Hepatocyte (in vitro differentiated cells): ENCODE data around the gene ZP2. TPM values are rescaled to one million over a fixed set of nuclear protein-coding genes. Genes with fewer than 3 reads are reported as not detected.

Experiments used
- DNase-seq: peaks from one replicate; pipeline ENCODE4 v3.0.0-alpha.2; 2016; ENCODE audit warnings: low spot score
- H2AFZ ChIP-seq: fragments of 200-600 bp; sonication (generic); 2 replicates; pipeline ENCODE4 v1.6.0; 2016; ENCODE audit warnings: antibody characterized with exemption, mild to moderate bottlenecking
- H3K27ac ChIP-seq: fragments of 200-600 bp; sonication (generic); 2 replicates; pipeline ENCODE4 v1.5.1; 2016; ENCODE audit warnings: mild to moderate bottlenecking
- H3K27me3 ChIP-seq: fragments of 200-600 bp; sonication (generic); 2 replicates; pipeline ENCODE4 v1.6.1; 2016
- H3K36me3 ChIP-seq: fragments of 200-600 bp; sonication (generic); replicated peaks from 2 replicates; pipeline ENCODE4 v1.5.1; 2016; ENCODE audit warnings: low read depth; ENCODE audit not compliant: insufficient read depth
- H3K4me1 ChIP-seq: fragments of 200-600 bp; sonication (generic); 2 replicates; pipeline ENCODE4 v1.5.1; 2016; ENCODE audit warnings: mild to moderate bottlenecking, moderate library complexity; ENCODE audit not compliant: insufficient read depth
- H3K4me2 ChIP-seq: fragments of 200-600 bp; sonication (generic); 2 replicates; pipeline ENCODE4 v1.6.0; 2016
- H3K4me3 ChIP-seq: fragments of 200-600 bp; sonication (generic); 2 replicates; pipeline ENCODE4 v1.5.1; 2016; ENCODE audit warnings: mild to moderate bottlenecking
- H3K79me2 ChIP-seq: fragments of 200-600 bp; sonication (generic); 2 replicates; pipeline ENCODE4 v1.6.0; 2017; ENCODE audit warnings: mild to moderate bottlenecking
- H3K9me2 ChIP-seq: fragments of 200-600 bp; sonication (generic); replicated peaks from 2 replicates; pipeline ENCODE4 v1.6.0; 2017; ENCODE audit warnings: mild to moderate bottlenecking; ENCODE audit not compliant: insufficient read depth
- H3K9me3 ChIP-seq: fragments of 200-600 bp; sonication (generic); 2 replicates; pipeline ENCODE4 v1.5.1; 2016; ENCODE audit warnings: low read depth, mild to moderate bottlenecking
- H4K20me1 ChIP-seq: fragments of 200-600 bp; sonication (generic); 2 replicates; pipeline ENCODE4 v1.6.0; 2016; ENCODE audit warnings: mild to moderate bottlenecking; ENCODE audit not compliant: insufficient read depth, poor library complexity, severe bottlenecking
- EZH2 ChIP-seq: fragments of 200-600 bp; sonication (generic); IDR thresholded peaks from 2 replicates; pipeline ENCODE4 v1.6.1; 2016; ENCODE audit warnings: antibody characterized with exemption, mild to moderate bottlenecking, borderline replicate concordance
- EZH2phosphoT487 ChIP-seq: fragments of 200-600 bp; sonication (generic); IDR thresholded peaks from one replicate; pipeline ENCODE4 v1.6.1; 2018; ENCODE audit warnings: antibody characterized with exemption, mild to moderate bottlenecking, low read depth, moderate library complexity; ENCODE audit not compliant: unreplicated experiment, severe bottlenecking
- WGBS: methylation state at CpG from one replicate; pipeline ENCODE4 v1.1.6; 2016; ENCODE audit warnings: low lambda C conversion rate; ENCODE audit errors: missing lambda C conversion rate; 5-methylcytosine and 5-hydroxymethylcytosine counted together
- polyA plus RNA-seq: library from polyadenylated mRNA; unstranded; fragments of >200 nt; fragmentation: Nextera tagmentation; extraction: Ambion mirVana; gene quantifications from 2 replicates; pipeline ENCODE4 v1.2.1, GENCODE V29; 2016
- total RNA-seq: library from RNA; depleted of rRNA; stranded (reverse); fragments of >200 nt; gene quantifications from 2 replicates; pipeline ENCODE4 v1.2.3, GENCODE V29; 2014
- TF ChIP-seq, protein P1 (sequence below): fragments of 200-600 bp; sonication (generic); IDR thresholded peaks from 2 replicates; pipeline ENCODE4 v1.5.1; 2016; ENCODE audit warnings: antibody characterized with exemption, mild to moderate bottlenecking; ENCODE audit not compliant: poor library complexity

ZP2 gene
- total and polyA plus RNA-seq, 2 experiments from 2014 or later: 0.20 TPM; not detected in 1

DNA sequence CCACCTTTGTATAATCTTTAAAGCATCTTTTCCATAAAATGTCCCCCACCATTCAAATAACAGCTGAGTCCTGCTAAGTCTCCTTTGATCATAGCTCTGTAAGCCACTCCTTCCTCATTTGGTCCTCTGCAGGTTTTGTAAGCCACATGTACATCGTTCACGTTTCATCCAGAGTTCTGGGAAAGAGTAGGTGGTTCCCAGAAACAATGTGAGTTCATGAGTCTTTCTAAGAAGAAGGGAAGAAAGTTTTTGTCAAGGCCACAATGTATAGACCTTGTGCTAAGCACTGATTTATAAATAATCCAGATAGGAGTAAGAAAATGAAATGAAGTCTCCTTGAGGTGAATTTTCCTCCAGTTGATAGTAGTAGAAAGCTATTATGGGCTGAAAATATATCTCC, 13.4 kb upstream of the ZP2 start:
- Histone ChIP-seq H3K36me3 (no peaks in the 10 kb centered on the region), H3K9me2 (no peaks in the 10 kb centered on the region), H2AFZ (no peak overlapping the region), H3K27ac (no peak overlapping the region), H3K4me2 (no peak overlapping the region), H4K20me1 (no peaks in the 10 kb centered on the region), H3K9me3 (no peaks in the 10 kb centered on the region), H3K79me2 (no peaks in the 10 kb centered on the region), H3K4me3 (no peak overlapping the region), H3K27me3 (no peaks in the 10 kb centered on the region), H3K4me1 (peaks cover 14% of the 10 kb centered on the region)
- WGBS: 83% methylated on average over 2 of the region's 2 CpGs
- TF ChIP-seq, protein P1, sequence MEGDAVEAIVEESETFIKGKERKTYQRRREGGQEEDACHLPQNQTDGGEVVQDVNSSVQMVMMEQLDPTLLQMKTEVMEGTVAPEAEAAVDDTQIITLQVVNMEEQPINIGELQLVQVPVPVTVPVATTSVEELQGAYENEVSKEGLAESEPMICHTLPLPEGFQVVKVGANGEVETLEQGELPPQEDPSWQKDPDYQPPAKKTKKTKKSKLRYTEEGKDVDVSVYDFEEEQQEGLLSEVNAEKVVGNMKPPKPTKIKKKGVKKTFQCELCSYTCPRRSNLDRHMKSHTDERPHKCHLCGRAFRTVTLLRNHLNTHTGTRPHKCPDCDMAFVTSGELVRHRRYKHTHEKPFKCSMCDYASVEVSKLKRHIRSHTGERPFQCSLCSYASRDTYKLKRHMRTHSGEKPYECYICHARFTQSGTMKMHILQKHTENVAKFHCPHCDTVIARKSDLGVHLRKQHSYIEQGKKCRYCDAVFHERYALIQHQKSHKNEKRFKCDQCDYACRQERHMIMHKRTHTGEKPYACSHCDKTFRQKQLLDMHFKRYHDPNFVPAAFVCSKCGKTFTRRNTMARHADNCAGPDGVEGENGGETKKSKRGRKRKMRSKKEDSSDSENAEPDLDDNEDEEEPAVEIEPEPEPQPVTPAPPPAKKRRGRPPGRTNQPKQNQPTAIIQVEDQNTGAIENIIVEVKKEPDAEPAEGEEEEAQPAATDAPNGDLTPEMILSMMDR: no peak
- TF ChIP-seq EZH2phosphoT487: no peak
- TF ChIP-seq EZH2: no peak
- DNase-seq: no peak

DNA sequence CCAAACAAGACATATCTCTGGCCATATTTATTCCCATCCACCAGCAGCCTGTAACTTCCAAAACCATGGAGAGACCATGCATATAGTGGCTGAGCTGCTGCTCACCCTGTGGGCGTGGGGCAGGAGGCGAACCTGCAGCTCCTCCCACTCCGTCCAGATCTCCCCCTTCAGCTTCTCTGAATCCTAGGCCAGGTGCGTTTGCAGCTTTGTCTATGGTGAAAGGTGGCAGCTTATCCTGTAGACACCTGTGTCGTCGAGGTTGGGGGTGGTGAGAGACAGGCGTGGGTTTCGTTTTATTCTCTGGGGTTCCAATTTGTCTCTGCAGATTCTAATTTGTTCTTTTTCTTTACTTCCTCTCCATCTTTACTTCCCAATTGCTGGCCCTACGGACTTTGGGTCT, 12.4 kb upstream of the ZP2 start:
- Histone ChIP-seq H3K4me1 (peaks cover 14% of the 10 kb centered on the region), H2AFZ (no peak overlapping the region), H3K27ac (peak overlapping the region; percentile 89), H3K36me3 (no peaks in the 10 kb centered on the region), H3K9me2 (no peaks in the 10 kb centered on the region), H3K4me3 (no peak overlapping the region), H3K9me3 (no peaks in the 10 kb centered on the region), H4K20me1 (no peaks in the 10 kb centered on the region), H3K4me2 (no peak overlapping the region), H3K27me3 (no peaks in the 10 kb centered on the region), H3K79me2 (no peaks in the 10 kb centered on the region)
- TF ChIP-seq EZH2phosphoT487 (no peak), EZH2 (no peak)
- TF ChIP-seq, protein P1: no peak
- 66% methylated on average over 9 of the region's 9 CpGs for WGBS
- DNase-seq: no peak

DNA sequence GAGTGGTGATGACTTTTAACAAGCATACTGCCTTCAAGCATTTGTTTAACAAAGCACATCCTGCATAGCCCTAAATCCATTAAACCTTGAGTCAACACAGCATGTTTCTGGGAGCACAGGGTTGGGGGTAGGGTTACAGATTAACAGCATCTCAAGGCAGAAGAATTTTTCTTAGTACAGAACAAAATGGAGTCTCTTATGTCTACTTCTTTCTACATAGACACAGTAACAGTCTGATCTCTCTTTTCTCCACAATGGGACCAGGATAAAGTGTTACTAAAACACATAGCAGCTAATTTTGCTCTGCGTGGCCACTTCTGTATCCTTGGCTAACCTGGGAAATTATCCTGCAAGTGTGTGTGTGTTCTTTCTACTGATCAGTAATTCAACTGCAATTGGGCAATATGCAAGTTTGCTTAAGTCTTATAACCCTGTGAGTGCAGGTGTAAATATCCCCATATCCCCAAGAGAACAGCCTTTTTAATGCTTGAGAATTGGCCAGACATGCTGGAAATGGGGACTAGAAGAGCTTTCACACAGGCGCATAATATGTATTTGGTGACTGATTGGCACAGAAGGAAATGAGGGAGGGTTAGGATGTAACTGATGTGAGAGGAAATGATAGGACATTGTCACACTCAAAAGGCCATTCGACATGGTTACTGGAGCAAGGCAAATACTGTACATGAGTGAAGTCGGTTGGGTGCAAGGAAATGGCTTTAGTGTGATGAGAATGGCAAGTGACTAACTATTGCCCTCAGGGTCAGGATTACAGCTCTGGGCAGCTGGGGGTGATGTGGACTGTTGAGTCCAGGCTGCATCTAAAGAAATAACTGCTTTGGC, 11.3 kb upstream of the ZP2 start:
- Histone ChIP-seq H3K4me1 (peaks cover 14% of the 10 kb centered on the region), H3K27ac (peak overlapping the region; percentile 89), H3K4me2 (peak overlapping the region; percentile 56), H3K9me2 (no peaks in the 10 kb centered on the region), H3K36me3 (no peaks in the 10 kb centered on the region), H3K4me3 (no peak overlapping the region), H3K79me2 (no peaks in the 10 kb centered on the region), H3K9me3 (no peaks in the 10 kb centered on the region), H2AFZ (peak overlapping the region; percentile 41), H4K20me1 (no peaks in the 10 kb centered on the region), H3K27me3 (no peaks in the 10 kb centered on the region)
- DNase-seq: no peak
- no peak for TF ChIP-seq EZH2phosphoT487
- TF ChIP-seq, protein P1: no peak
- no peak for TF ChIP-seq EZH2
- 56% methylated on average over 4 of the region's 4 CpGs for WGBS
